ENCODE results near the gene KATNA1. TPM values are rescaled to one million over a fixed set of nuclear protein-coding genes. Genes with fewer than 3 reads are reported as not detected.

Gene KATNA1
- polyA plus RNA-seq, 1 donor = 32.6 TPM

GRCh38 chr6:149615805-149616204, 32.7 kb downstream of the KATNA1 start:
- DNase-seq = no peak

GRCh38 chr6:149614337-149614736, 34.2 kb downstream of the KATNA1 start:
- no peak for DNase-seq

- DNase-seq = no peak
These were observed 40.0 kb downstream of the KATNA1 start for GRCh38 chr6:149608381-149608982.

GRCh38 chr6:149600508-149600907, 48.0 kb downstream of the KATNA1 start:
- DNase-seq = no peak

- DNase-seq = peak; percentile 18
These were observed 55.1 kb downstream of the KATNA1 start for GRCh38 chr6:149593408-149593807.

GRCh38 chr6:149592983-149593382, 55.5 kb downstream of the KATNA1 start:
- DNase-seq = no peak

GRCh38 chr6:149586149-149586548, 62.4 kb downstream of the KATNA1 start:
- DNase-seq = no peak

GRCh38 chr6:149581349-149581748, 67.2 kb downstream of the KATNA1 start:
- DNase-seq = no peak

GRCh38 chr6:149580880-149581279, 67.6 kb downstream of the KATNA1 start:
- DNase-seq = no peak

- no peak for DNase-seq
These were observed 80.4 kb downstream of the KATNA1 start for GRCh38 chr6:149567945-149568585.

GRCh38 chr6:149567194-149567586, 81.3 kb downstream of the KATNA1 start:
- DNase-seq = no peak

GRCh38 chr6:149566410-149567193, 81.9 kb downstream of the KATNA1 start:
- DNase-seq = peak; percentile 38

GRCh38 chr6:149565527-149566409, 82.7 kb downstream of the KATNA1 start, which contains the start of gene GINM1:
Gene GINM1, plus strand, starts transcription at chr6:149566375. Its CDS starts 40 bp downstream, at chr6:149566415.
- DNase-seq = peak; percentile 96

- no peak for DNase-seq
These were observed 84.6 kb downstream of the KATNA1 start for GRCh38 chr6:149563928-149564325.

GRCh38 chr6:149563203-149563927, 85.1 kb downstream of the KATNA1 start:
- DNase-seq = no peak

GRCh38 chr6:149560736-149561135, 87.8 kb downstream of the KATNA1 start:
- DNase-seq = no peak

GRCh38 chr6:149559389-149559788, 89.1 kb downstream of the KATNA1 start:
- DNase-seq = no peak

GRCh38 chr6:149558029-149558428, 90.5 kb downstream of the KATNA1 start:
- no peak for DNase-seq

- DNase-seq = no peak
These were observed 96.6 kb downstream of the KATNA1 start for GRCh38 chr6:149551920-149552319.

GRCh38 chr6:149545754-149546471, 102.6 kb downstream of the KATNA1 start, which contains the start of gene PPIL4:
Gene PPIL4, minus strand, starts transcription at chr6:149546043. Its CDS starts 38 bp downstream, at chr6:149546005.
- peak; percentile 96 for DNase-seq
